ENCODE results near the gene ZNF664.

DNA sequence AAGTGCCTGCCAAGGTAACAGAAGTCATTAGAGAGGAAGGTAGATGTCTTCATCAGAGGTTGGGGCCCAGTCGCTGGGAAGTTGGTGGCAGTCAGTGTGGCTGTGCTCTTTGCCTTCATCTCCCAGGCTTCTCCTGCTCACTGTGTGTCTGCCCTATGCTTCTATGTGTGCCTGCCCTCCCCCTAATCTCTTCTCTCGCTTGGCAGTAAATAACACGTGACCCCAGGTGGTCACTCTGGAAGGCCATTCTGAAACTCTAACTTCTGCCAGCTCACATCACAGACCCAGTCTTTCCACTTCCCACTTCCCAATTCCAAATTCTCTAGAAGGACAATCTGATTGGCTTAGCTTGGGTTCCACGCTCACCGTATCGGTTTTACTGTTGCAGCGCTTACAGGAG, 9.3 kb downstream of the ZNF664 start:
- TF ChIP-seq, protein P1, sequence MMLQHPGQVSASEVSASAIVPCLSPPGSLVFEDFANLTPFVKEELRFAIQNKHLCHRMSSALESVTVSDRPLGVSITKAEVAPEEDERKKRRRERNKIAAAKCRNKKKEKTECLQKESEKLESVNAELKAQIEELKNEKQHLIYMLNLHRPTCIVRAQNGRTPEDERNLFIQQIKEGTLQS (IDR thresholded peaks at IDR 0.05; ENCODE audit: insufficient read depth, low read depth, low read length): no peak
- TF ChIP-seq POLR2A (IDR thresholded peaks at IDR 0.05; ENCODE audit: control extremely low read depth in 1 of 2, low read depth in 2 of 2, low read length in 2 of 2) (no peak), NRF1 (IDR thresholded peaks at IDR 0.05; ENCODE audit: low read depth, low read length) (no peak), ZNF274 (IDR thresholded peaks at IDR 0.05; ENCODE audit: borderline replicate concordance, extremely low read depth, low read length) (no peak), CBX8 (IDR thresholded peaks at IDR 0.05; ENCODE audit: borderline replicate concordance, low read depth, low read length) (no peak), EZH2 (IDR thresholded peaks at IDR 0.05; ENCODE audit: low read depth, low read length, severe bottlenecking) (no peak), TBP (IDR thresholded peaks at IDR 0.05; ENCODE audit: low read depth, low read length) (no peak), SP1 (IDR thresholded peaks at IDR 0.05; ENCODE audit: low read depth, low read length) (no peak), RFX5 (IDR thresholded peaks at IDR 0.05; ENCODE audit: borderline replicate concordance, low read depth, low read length) (no peak)
- TF ChIP-seq, protein P2, sequence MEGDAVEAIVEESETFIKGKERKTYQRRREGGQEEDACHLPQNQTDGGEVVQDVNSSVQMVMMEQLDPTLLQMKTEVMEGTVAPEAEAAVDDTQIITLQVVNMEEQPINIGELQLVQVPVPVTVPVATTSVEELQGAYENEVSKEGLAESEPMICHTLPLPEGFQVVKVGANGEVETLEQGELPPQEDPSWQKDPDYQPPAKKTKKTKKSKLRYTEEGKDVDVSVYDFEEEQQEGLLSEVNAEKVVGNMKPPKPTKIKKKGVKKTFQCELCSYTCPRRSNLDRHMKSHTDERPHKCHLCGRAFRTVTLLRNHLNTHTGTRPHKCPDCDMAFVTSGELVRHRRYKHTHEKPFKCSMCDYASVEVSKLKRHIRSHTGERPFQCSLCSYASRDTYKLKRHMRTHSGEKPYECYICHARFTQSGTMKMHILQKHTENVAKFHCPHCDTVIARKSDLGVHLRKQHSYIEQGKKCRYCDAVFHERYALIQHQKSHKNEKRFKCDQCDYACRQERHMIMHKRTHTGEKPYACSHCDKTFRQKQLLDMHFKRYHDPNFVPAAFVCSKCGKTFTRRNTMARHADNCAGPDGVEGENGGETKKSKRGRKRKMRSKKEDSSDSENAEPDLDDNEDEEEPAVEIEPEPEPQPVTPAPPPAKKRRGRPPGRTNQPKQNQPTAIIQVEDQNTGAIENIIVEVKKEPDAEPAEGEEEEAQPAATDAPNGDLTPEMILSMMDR (IDR thresholded peaks at IDR 0.05; ENCODE audit: control extremely low read depth in 1 of 3, insufficient read depth in 1 of 3, low read depth in 1 of 3, low read length in 3 of 3): no peak
- TF ChIP-seq, protein P3, sequence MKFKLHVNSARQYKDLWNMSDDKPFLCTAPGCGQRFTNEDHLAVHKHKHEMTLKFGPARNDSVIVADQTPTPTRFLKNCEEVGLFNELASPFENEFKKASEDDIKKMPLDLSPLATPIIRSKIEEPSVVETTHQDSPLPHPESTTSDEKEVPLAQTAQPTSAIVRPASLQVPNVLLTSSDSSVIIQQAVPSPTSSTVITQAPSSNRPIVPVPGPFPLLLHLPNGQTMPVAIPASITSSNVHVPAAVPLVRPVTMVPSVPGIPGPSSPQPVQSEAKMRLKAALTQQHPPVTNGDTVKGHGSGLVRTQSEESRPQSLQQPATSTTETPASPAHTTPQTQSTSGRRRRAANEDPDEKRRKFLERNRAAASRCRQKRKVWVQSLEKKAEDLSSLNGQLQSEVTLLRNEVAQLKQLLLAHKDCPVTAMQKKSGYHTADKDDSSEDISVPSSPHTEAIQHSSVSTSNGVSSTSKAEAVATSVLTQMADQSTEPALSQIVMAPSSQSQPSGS (IDR thresholded peaks at IDR 0.05; ENCODE audit: low read length): no peak
